GM12864 (cell line): ENCODE measurements around the gene LONP2.

Experiments used
- DNase-seq: peaks from one replicate; pipeline ENCODE4 v3.0.0-alpha.2; 2011; ENCODE audit warnings: low read depth
- H3K4me3 ChIP-seq: 2 replicates; pipeline ENCODE4 v1.5.1; 2011; ENCODE audit warnings: mild to moderate bottlenecking, low read depth, low read length, control low read depth
- CTCF ChIP-seq: IDR thresholded peaks from 2 replicates; pipeline ENCODE4 v1.5.1; 2011; ENCODE audit warnings: low read depth, mild to moderate bottlenecking, moderate library complexity, low read length, control low read depth, inconsistent platforms; ENCODE audit errors: missing control alignments

The LONP2 gene

DNA sequence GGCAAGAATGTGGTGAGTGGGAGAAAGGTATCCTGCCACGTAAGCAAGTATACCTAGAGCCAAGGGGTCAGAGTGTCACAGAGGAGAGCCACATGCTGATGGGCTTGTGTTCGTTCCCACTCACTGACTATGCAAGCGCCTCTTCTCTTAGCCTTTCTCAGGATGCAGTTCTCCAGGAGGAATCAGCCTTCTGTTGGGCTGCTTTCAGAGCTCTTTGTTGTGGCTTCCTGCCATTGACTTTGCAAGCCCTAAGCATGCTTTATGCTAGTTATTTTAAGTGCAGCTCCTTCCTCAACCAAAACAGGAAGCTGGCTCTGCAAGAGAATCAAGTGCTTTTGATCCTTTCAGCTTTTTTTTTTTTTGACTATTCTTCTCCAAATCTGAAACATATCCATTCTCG lies 74.5 kb downstream of the LONP2 start:
- DNase-seq: peak; percentile 8
- no peak for TF ChIP-seq CTCF
- H3K4me3 ChIP-seq: no peak overlapping the region

DNA sequence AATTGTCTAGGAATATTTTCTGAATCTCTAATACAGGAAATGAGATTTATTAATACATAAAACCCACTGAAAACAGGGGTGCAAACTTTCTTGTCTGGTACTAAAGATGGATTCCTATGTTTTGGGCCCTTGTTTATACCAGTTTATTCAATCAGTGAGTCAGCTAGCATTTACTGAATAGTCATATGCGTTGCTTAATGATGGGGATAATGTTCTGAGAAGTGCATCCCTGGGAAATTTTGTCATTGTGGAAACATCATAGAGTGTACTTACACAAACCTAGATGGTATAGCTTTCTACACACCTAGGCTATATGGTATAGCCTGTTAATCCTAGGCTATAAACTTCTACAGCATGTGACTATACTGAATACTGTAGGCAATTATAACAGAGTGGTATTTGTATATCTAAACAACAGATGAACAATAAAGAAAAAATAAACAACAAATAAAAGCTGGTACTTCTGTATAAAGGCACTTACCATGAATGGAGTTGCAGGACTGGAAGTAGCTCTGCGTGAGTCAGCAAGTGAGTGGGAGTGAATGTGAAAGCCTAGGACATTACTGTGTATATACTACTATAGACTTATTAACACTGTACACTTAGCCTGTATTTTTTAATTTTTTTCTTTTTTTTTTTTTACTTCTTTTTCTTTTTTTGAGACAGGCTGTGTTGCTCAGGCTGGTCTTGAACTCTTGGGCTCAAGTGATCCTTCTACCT lies 77.4 kb downstream of the LONP2 start:
- no peak overlapping the region for H3K4me3 ChIP-seq
- no peak for DNase-seq
- TF ChIP-seq CTCF: no peak

- DNase-seq: no peak
- no peak overlapping the region for H3K4me3 ChIP-seq
- TF ChIP-seq CTCF: no peak
These were observed 80.0 kb downstream of the LONP2 start for GRCh38 chr16:48323783-48324775.

GRCh38 chr16:48326915-48327314 lies 82.8 kb downstream of the LONP2 start:
- TF ChIP-seq CTCF: no peak
- DNase-seq: no peak

GRCh38 chr16:48329138-48329537 lies 85.0 kb downstream of the LONP2 start:
- no peak for TF ChIP-seq CTCF
- DNase-seq: no peak
- no peak overlapping the region for H3K4me3 ChIP-seq

More at GRCh38 chr16:48326915-48327314, 82.8 kb downstream of the LONP2 start:
- H3K4me3 ChIP-seq: no peak overlapping the region

DNA sequence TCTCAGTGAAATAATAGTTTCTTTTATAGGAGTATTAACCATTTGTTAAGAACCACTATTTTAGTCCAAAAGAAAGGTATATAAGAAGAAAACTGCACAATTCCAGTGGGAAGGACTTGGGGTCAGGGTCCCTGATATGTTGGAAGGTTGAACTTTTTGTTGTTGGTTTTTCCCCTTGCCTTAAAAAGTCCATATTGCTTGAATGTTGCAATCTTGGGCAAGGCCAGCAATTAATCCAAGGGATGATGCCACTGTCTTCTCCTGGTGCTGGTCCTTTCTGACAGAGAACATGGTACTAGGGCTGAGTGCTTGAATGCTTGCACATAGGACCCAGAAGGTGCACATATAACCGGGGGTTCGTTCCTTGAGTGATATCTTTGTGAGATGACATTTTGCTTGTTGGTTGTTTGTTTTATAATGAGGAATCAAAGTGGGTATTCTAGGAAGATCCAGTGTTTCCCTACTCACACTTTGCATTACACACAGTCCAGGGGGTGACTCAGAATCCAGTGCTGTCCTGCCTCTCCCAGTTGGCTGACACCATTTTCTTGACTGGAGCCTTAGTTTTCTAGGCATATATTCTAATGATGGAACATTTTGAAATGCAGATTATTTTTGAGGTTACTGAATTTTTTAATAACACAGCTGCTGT lies 86.2 kb downstream of the LONP2 start:
- TF ChIP-seq CTCF: no peak
- no peak for DNase-seq
- no peak overlapping the region for H3K4me3 ChIP-seq
